SH-SY5Y (cell line): ENCODE data around the gene TFCP2.

ENCODE experiments used
- GATA2 ChIP-seq: IDR thresholded peaks from 2 replicates; pipeline ENCODE4 v1.6.1; 2011; ENCODE audit warnings: mild to moderate bottlenecking, low read depth, low read length
- GATA3 ChIP-seq: IDR thresholded peaks from 2 replicates; pipeline ENCODE4 v1.6.1; 2011; ENCODE audit warnings: low read depth, mild to moderate bottlenecking, low read length, moderate library complexity

Gene TFCP2, protein sequence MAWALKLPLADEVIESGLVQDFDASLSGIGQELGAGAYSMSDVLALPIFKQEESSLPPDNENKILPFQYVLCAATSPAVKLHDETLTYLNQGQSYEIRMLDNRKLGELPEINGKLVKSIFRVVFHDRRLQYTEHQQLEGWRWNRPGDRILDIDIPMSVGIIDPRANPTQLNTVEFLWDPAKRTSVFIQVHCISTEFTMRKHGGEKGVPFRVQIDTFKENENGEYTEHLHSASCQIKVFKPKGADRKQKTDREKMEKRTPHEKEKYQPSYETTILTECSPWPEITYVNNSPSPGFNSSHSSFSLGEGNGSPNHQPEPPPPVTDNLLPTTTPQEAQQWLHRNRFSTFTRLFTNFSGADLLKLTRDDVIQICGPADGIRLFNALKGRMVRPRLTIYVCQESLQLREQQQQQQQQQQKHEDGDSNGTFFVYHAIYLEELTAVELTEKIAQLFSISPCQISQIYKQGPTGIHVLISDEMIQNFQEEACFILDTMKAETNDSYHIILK

DNA sequence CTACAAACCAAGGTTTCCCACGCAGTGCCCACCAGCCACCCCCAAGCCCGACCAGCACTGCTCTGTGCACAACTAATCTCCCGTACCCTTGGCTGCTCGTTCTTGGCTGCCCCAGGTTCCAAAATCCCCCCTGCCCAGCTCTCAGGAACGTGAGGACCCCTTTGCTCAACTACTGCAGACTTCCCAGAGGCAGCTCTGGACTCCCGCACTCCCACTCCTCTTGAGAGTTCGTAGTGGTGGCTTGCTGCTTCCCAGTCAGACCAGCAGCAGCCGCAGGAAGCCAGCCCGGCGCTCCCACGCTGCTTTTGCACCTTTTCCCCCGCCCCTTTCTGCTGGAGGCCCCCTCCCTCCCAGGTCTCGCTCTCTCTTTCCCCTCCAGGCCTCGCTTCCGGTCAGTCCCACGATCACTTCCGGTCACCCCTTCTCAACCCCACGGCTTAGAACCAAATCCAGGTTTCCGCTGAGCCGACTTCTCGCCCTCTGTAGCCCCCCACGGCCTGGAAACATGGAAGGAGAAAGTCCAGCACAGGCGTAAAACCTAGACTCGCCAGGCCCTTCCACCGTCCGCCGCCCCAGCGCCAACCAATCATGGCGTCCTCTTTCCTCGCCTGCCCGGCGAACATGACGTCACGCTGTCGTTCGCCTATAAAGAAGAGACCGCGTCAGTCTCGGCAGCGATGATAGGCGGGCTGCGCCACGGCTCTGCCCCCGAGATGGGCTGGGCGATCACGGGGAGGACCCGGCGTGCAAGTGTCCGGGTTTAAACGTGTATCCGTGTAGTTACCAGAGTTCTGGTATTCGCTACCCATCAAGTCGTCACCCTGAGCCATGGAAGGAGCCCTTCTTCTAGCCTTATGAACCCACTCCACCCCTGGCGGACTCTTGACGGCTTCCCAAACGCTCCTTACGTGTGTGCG is at the start of gene TFCP2:
TSS of gene TFCP2 (minus strand) at position 621 of the 917 bp plus-strand sequence. CDS start 713 bp downstream, outside the sequence.
- TF ChIP-seq GATA3: no peak
- no peak for TF ChIP-seq GATA2

DNA sequence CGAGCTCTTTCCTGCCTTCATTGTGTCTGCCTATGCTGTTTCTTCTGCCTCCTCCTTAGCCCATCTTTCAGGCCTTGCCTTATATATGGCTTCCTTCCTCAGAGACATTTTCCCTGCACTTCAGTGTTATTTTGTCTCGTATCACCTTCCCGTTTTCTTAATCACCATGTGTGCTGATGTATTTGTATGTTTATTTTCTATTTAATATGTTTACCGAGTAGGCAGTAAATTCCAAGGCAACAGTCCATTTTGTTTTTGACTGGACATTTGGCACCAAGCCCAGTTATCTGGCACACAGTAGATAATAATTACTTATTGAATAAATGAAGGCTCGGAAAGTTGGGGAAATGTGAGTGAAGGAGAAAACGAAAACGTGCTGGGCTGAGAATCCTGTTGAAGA is 49.5 kb upstream of the TFCP2 start:
- TF ChIP-seq GATA2: no peak
- TF ChIP-seq GATA3: no peak

DNA sequence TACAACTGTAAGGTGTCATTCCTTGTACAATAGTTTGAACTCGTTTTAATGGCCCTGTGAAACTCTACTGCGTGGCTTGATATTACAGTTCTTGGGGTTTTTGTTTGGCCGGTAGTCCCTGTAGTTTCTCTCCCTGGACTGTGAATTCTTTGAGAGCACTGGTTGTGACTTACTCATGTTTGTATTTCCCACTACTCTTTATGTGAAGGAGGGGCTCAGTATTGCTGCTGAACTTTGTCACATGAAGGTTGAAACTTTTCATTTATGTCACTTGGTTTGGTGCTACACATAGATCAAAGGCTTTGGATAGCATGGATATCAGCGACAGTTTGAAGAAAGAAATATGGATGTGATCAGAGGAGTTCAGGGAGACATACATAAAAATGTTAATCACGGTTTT is 46.4 kb upstream of the TFCP2 start:
- TF ChIP-seq GATA3: no peak
- no peak for TF ChIP-seq GATA2

DNA sequence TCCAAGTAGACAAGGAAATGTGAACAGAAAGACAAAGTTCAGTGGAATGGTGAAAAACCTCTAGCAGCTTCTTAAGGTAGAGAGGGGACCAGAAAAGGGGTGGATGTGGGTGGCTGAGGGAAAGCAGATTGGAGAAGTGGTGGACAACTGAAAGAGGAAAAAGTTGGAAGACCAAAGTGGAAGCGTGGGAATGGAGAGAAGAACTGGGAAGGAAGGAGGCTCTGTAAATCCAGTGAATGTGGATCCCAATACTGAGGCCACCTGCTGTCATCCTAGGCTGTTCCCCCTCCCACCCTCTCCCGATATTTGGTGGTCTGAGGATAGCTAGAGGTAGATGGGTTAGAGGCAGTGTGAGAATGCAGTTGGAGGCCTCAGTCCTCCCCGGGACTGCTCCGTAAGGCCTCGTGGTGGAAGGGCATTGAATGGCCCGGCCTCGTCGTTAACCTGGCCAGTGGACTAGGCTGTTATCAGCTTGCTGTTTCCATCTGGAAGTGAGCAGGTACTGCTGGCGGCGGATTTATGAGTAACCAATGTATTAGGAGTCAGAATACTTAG is 45.7 kb upstream of the TFCP2 start:
- TF ChIP-seq GATA3 (no peak), GATA2 (no peak)

DNA sequence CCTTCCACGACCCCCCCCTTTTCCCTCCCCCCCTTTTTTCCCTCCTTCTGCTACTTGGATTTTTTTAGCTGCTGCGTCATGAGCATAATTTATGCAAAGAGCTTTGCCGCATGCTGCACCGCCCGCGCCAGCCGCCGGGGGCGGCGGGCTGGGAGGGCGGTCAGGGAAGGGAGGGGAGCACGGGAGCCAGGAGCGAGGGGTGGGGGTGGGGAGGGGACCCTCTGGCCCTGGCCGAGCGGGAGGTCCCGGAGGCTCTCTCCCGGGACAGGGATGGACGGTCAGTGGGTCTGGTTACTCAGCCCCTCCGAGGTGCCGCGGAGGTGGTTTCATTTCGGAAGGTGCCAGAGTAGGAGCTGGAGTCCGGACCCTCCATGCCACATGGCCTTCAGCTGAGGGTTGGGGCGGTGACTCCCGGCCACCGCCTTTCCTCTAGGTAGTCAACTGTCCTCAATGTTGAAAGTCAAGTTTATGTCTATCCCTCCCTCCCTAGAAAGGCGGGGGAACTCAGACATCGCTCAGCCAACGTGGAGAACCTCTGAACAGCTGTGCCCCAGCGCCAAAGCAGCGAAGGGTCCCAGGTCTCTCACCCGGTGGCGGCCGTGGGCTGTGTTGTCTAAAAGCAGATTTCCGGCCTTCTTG is 45.2 kb upstream of the TFCP2 start, which contains the start of gene POU6F1:
TSS of gene POU6F1 (minus strand) at position 95 of the 639 bp plus-strand sequence. CDS start 11,226 bp downstream, outside the sequence.
- TF ChIP-seq GATA3 (no peak), GATA2 (no peak)

DNA sequence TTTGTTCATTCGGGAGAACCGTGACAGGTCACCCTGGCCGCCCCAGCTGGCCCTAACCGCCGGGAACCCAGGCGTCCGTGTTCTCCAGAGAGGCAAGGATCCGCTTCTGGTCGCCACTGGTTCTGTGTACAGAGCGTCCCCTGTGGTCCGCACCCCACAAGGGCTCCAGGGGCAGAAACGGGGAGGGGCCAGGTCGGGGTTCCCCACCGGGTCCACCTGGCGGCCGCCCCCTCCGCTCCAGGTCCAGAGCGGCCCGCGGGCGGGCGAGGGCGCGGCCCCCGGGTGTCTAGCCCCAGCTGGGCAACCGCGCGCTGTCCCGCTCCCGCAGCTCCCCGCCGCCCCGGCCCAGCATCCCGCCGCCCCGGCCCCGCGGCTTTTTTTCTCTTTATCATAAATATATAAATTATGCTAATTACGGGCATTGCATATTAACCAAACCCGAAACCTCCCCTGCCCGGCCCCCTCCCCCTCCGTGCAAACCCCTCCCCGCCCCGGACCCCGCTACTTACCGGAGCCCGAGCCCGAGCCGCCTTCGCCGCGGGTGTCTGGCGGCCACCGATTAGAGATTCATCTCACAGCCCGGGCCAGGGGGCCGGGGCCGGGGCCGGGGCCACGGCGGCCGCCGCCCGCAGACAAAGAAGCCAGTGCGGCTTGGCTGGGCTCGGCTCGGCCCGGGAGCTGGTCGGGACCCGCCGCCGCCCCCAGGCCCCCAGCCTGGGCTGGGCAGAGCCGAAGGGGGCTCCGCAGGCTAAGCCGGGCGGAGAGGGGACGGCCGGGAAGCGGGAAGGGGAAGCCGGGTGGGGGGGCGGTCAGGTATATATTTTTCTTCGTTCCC is 44.4 kb upstream of the TFCP2 start:
- TF ChIP-seq GATA3 (no peak), GATA2 (no peak)

DNA sequence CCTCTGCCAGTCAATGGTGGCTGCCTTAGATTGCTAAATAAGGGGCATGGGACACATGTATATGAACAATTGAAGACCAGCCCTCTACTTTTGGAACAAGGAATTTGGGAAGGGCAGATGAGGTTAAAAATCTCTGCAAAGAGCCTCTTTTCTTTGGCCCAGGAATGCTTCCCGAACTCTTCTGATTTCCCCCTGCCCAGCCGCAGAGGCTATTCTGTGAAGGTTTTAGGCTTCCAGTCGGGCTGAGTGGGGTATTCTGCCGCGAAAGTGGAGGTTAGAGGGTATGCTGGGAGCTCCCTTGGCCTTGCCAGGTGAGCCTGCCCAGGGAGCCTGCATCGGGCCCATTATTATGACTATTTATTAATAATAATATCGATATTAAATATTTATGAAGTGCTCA is 43.7 kb upstream of the TFCP2 start:
- TF ChIP-seq GATA3 (no peak), GATA2 (no peak)

DNA sequence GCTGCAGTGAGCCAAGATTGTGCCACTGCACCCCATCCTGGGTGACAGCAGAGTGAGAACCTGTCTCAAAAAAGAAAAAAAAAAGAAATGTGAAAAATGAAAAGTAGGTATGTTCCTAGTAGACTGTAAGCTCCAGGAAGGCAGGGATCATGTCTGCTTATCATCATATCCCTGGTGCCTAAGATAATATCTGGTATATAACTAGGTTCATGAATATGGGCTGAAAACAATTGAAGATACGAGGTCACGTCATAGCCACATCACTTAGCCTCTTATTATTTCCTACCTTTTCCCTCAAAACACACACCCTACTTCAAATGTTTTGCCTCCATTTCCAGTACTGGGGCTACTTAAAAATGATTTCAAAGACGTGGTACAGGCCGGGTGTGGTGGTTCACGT is 42.0 kb upstream of the TFCP2 start:
- no peak for TF ChIP-seq GATA3
- TF ChIP-seq GATA2: no peak

DNA sequence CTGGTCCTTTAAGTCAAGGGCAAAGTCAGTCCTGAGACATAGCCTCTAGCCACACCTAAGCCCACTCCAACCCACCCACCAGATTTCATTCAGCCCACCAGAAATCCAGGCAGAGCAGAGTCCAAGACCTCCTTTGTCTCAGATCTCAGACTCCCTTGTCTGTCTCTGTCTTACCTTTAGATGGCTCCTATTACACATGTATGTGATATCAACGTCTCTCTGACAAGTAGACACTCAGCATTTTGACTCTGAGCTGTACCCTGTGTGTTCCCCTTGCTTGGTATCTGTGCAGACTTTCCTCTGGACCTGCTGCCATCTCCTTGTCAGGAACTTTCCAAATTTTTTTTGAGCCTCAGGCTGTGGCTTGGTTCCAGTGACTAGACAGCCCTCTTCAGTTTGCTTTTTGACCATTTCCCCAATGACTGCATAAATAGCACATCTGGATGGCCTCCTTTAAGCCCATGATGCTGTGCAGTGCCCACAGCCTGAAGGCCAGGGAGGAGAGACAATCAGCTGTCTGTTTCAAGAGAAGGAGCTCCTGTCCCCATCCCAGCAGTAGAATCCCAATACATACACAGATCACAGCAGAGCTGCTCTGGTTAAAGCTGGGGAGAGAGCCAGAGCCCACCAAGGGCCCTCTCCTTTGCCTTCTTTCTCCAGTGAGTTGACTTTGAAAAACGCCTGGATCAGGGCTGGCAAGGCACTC is 37.9 kb upstream of the TFCP2 start:
- no peak for TF ChIP-seq GATA3
- no peak for TF ChIP-seq GATA2

DNA sequence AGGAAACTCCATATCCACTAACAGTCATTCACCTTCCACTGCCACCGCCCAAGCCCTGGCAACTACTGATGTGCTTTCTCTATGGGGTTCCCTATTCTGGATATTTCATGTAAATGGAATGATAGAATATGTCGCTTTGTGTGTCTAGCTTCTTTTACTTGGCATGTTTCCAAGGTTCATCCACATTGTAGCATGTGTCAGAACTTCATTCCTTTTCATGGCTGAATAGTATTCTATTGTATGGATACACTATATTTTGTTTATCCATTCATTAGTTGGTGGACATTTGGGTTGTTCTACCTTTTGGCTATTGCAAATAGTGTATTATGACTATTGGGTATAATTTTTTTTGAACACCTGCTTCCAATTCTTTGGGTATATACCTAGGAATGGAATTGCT is 36.3 kb upstream of the TFCP2 start:
- TF ChIP-seq GATA3 (no peak), GATA2 (no peak)

DNA sequence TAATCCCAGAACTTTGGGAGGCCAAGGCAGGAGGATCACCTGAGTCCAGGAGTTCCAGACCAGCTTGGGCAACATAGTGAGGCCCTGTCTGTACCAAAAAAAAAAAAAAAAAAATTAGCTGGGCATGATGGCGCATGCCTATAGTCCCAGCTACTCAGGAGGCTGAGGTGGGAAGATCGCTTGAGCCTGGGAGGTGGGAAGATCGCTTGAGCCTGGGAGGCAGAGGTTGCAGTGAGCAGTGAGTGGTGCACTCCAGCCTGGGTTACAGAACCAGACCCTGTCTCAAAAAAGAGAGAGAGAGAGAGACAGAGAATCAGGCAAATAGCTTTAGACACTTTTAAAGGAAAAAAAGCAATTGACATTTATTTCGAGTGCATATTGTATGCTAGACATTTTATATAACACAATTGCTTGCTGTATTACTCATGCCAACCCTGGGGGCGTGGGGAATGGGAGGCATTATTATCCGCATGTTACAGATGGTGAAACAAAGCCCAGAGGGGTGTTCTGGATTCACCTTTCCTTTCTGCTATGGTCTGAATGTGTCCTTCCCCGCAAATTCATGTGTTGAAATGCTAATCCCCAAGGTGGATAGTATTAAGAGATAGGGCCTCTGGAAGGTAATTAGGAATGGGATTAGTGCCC is 35.2 kb upstream of the TFCP2 start:
- TF ChIP-seq GATA2: no peak
- TF ChIP-seq GATA3: no peak

DNA sequence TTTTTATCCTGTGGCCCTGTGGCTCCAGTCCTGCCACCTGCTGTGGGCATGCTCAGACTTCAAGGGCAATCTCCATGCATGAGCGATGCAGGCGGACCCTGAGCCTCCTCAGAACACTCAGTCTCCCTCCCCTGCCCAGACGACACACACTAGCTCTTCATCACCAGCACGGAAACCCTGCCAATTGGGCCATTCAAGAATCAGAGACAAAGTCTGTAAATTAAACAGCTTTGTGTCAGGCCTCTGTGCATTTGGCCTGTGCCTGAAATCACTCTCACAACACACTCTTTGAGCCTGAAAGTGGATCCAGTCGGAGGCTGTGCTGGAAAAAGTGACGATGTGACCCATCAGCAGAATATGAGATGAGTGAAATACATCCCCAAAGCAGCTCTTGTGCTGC is 32.4 kb upstream of the TFCP2 start:
- no peak for TF ChIP-seq GATA2

DNA sequence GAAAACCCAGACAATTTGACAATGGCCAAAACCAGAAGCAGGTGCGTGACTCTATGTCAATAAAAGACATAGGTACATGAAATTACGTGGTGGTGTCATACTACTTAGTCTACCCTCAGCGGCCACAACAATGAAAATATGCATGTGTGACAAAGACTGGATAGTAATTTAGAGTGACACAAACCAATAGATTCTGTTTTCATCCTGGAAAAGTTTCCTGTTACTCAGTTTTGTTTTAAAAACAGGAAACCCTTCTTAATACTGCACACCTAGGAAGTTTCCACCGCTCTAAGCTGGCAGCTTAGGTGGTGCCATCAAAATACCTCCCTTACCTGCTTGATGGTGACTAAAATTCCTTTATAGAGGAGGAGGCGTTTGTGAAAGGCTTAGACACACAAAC is 29.8 kb upstream of the TFCP2 start:
- TF ChIP-seq GATA2 (no peak), GATA3 (no peak)
